Neural progenitor cell (in vitro differentiated cells): ENCODE data around the gene HYOU1.

Source experiments
- CTCF ChIP-seq: fragments of 200-600 bp; sonication (generic); IDR thresholded peaks from 2 replicates; pipeline ENCODE4 v1.5.1; 2017; ENCODE audit warnings: antibody characterized with exemption, mild to moderate bottlenecking
- EZH2 ChIP-seq: fragments of 200-600 bp; sonication (generic); IDR thresholded peaks from 2 replicates; pipeline ENCODE4 v1.6.1; 2017; ENCODE audit warnings: antibody characterized with exemption, mild to moderate bottlenecking, moderate library complexity
- EZH2phosphoT487 ChIP-seq: fragments of 200-600 bp; sonication (generic); IDR thresholded peaks from 2 replicates; pipeline ENCODE4 v1.6.1; 2017; ENCODE audit warnings: antibody characterized with exemption

DNA sequence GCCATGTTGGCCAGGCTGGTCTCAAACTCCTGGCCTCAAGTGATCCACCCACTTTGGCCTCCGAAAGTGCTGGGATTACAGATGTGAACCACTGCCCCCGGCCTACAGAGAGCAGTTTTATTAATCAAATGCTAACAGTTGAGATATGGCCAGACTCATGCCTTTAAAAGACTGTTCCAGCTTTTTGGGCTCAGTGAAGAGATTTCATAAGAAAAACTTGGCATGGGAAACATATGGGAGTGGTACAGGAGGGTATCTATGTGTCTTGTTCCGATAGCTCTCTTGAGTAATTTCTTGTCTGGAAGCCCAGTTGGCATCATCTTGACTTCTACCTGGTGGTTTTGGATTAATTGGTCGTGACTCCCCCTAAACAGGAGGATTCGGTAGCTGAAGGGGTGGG is 18.1 kb downstream of the HYOU1 start:
- no peak for TF ChIP-seq EZH2
- TF ChIP-seq CTCF: no peak
- no peak for TF ChIP-seq EZH2phosphoT487
